Keratinocyte (primary cell): ENCODE results near the gene GFPT2. TPM values are rescaled to one million over a fixed set of nuclear protein-coding genes. Genes with fewer than 3 reads are reported as not detected.
A peak's percentile ranks its signal among the peaks of the same experiment; 100 is the strongest.

Source experiments
- DNase-seq: peaks from one replicate; pipeline ENCODE4 v3.0.0-alpha.2; 2011; ENCODE audit warnings: low read depth, missing footprints, low spot score
- FAIRE-seq: peaks from 2 replicates; lab custom pipeline; 2011; peaks lifted over from hg19 to GRCh38; lab: Jason Lieb, UNC
- H2AFZ ChIP-seq: 2 replicates; pipeline ENCODE4 v1.6.0; 2012; ENCODE audit warnings: low read length, control low read depth, inconsistent platforms; ENCODE audit not compliant: control insufficient read depth
- H3K27ac ChIP-seq: 2 replicates; pipeline ENCODE4 v1.5.1; 2011; ENCODE audit warnings: low read length; ENCODE audit not compliant: control insufficient read depth, insufficient read depth
- H3K27me3 ChIP-seq: 3 replicates; pipeline ENCODE4 v1.6.0; 2011; ENCODE audit warnings: low read length; ENCODE audit not compliant: control insufficient read depth, insufficient read depth; ENCODE audit errors: extremely low read depth
- H3K36me3 ChIP-seq, 2 experiments: 2 replicates in 1 of 2; 3 replicates in 1 of 2; pipeline ENCODE4 v1.5.1; 2011; ENCODE audit warnings: low read length in 2 of 2, mild to moderate bottlenecking in 1 of 2; ENCODE audit not compliant: control insufficient read depth in 2 of 2, insufficient read depth in 2 of 2; ENCODE audit errors: extremely low read depth in 1 of 2
- H3K4me1 ChIP-seq: 3 replicates; pipeline ENCODE4 v1.5.1; 2011; ENCODE audit warnings: low read length; ENCODE audit not compliant: control insufficient read depth, insufficient read depth; ENCODE audit errors: extremely low read depth
- H3K4me2 ChIP-seq: 3 replicates; pipeline ENCODE4 v1.6.0; 2011; ENCODE audit warnings: low read depth, low read length; ENCODE audit not compliant: control insufficient read depth, insufficient read depth; ENCODE audit errors: extremely low read depth
- H3K4me3 ChIP-seq, 3 experiments: fragments of 200-600 bp in 1 of 3; sonication (generic) in 1 of 3; 2 replicates in 2 of 3; 3 replicates in 1 of 3; pipeline ENCODE4 v1.5.1; 2011 to 2016; ENCODE audit warnings: low read length in 3 of 3, mild to moderate bottlenecking in 3 of 3, control low read depth in 2 of 3, inconsistent platforms in 1 of 3, low read depth in 1 of 3, mixed read lengths in 1 of 3, mixed run types in 1 of 3, moderate library complexity in 1 of 3; ENCODE audit not compliant: control insufficient read depth in 2 of 3, insufficient read depth in 2 of 3; ENCODE audit errors: extremely low read depth in 1 of 3
- H3K79me2 ChIP-seq: 2 replicates; pipeline ENCODE4 v1.6.0; 2012; ENCODE audit warnings: low read length; ENCODE audit not compliant: control insufficient read depth, insufficient read depth
- H3K9ac ChIP-seq: 3 replicates; pipeline ENCODE4 v1.6.0; 2011; ENCODE audit warnings: low read length; ENCODE audit not compliant: control insufficient read depth, insufficient read depth; ENCODE audit errors: extremely low read depth
- H3K9me1 ChIP-seq: 3 replicates; pipeline ENCODE4 v1.6.0; 2011; ENCODE audit warnings: low read length; ENCODE audit not compliant: control insufficient read depth, insufficient read depth; ENCODE audit errors: extremely low read depth
- H3K9me3 ChIP-seq: 2 replicates; pipeline ENCODE4 v1.5.1; 2012; ENCODE audit warnings: low read depth, low read length; ENCODE audit not compliant: control insufficient read depth
- H4K20me1 ChIP-seq: 3 replicates; pipeline ENCODE4 v1.6.0; 2011; ENCODE audit warnings: low read length; ENCODE audit not compliant: control insufficient read depth, insufficient read depth; ENCODE audit errors: extremely low read depth
- EZH2 ChIP-seq: IDR thresholded peaks from one replicate; pipeline ENCODE4 v1.6.1; 2012; ENCODE audit warnings: inconsistent platforms, mild to moderate bottlenecking, low read length, moderate library complexity
- dilution Hi-C: fragments of 300-500 bp; cut with MboI; formaldehyde crosslinking; loops from one replicate; pipeline ENCODE4 v1.7.0; 2020; ENCODE audit warnings: low sequenced_read_pairs; ENCODE audit not compliant: extremely low pct_ligation_motif_present
- polyA plus RNA-seq, 5 experiments: library from polyadenylated mRNA; depleted of rRNA in 3 of 5; stranded (reverse) in 3 of 5; stranded (forward) in 1 of 5; unstranded in 1 of 5; fragments of >200 nt; gene quantifications; 1 replicate in 1 of 5; 2 replicates in 3 of 5; 3 replicates in 1 of 5; pipeline versions ENCODE4 v1.2.1 to v1.2.3, GENCODE V29; 2011 to 2012; ENCODE audit warnings: missing spikeins in 2 of 5, low read depth in 1 of 5, low replicate concordance in 1 of 5
- TF ChIP-seq, protein P1 (sequence below), 3 experiments: IDR thresholded peaks in 1 of 3; conservative IDR thresholded peaks in 1 of 3; optimal IDR thresholded peaks in 1 of 3; 2 replicates in 2 of 3; 3 replicates in 1 of 3; pipeline versions ENCODE3 to v1.5.1; 2011; ENCODE audit warnings: low read length in 3 of 3, mild to moderate bottlenecking in 3 of 3, moderate library complexity in 2 of 3, control low read depth in 1 of 3, inconsistent platforms in 1 of 3; ENCODE audit not compliant: insufficient read depth in 2 of 3; ENCODE audit errors: extremely low read depth in 1 of 3

Gene GFPT2
- polyA plus RNA-seq, 1 donor (not counting 4 experiments of a cell fraction or from before 2014, with no cell fraction given): not detected

GRCh38 chr5:180353980-180354452, 880 bp upstream of the GFPT2 start:
- no peak overlapping the region for H2AFZ ChIP-seq
- no peaks in the 10 kb centered on the region for H3K4me1 ChIP-seq
- H3K4me2 ChIP-seq: peak overlapping the region; percentile 89
- dilution Hi-C loops: no loop called here
- H3K4me3 ChIP-seq: peak overlapping the region in 2 of 3 experiments; percentile 36 to 62
- no peak for DNase-seq
- no peaks in the 10 kb centered on the region for H3K9me1 ChIP-seq
- H3K27ac ChIP-seq: no peak overlapping the region
- H4K20me1 ChIP-seq: no peaks in the 10 kb centered on the region
- H3K27me3 ChIP-seq: peaks cover 49% of the 10 kb centered on the region
- FAIRE-seq: no peak
- no peak overlapping the region for H3K9ac ChIP-seq
- no peak for TF ChIP-seq EZH2
- TF ChIP-seq, protein P1, sequence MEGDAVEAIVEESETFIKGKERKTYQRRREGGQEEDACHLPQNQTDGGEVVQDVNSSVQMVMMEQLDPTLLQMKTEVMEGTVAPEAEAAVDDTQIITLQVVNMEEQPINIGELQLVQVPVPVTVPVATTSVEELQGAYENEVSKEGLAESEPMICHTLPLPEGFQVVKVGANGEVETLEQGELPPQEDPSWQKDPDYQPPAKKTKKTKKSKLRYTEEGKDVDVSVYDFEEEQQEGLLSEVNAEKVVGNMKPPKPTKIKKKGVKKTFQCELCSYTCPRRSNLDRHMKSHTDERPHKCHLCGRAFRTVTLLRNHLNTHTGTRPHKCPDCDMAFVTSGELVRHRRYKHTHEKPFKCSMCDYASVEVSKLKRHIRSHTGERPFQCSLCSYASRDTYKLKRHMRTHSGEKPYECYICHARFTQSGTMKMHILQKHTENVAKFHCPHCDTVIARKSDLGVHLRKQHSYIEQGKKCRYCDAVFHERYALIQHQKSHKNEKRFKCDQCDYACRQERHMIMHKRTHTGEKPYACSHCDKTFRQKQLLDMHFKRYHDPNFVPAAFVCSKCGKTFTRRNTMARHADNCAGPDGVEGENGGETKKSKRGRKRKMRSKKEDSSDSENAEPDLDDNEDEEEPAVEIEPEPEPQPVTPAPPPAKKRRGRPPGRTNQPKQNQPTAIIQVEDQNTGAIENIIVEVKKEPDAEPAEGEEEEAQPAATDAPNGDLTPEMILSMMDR (optimal IDR thresholded peaks at IDR 0.05 in 1 of 3, IDR thresholded peaks at IDR 0.05 in 1 of 3, conservative IDR thresholded peaks at IDR 0.05 in 1 of 3; ENCODE audit: extremely low read depth in 1 of 3, insufficient read depth in 2 of 3, low read length in 3 of 3): no peak
- no peaks in the 10 kb centered on the region for H3K36me3 ChIP-seq
- H3K9me3 ChIP-seq: no peaks in the 10 kb centered on the region
- no peaks in the 10 kb centered on the region for H3K79me2 ChIP-seq

DNA sequence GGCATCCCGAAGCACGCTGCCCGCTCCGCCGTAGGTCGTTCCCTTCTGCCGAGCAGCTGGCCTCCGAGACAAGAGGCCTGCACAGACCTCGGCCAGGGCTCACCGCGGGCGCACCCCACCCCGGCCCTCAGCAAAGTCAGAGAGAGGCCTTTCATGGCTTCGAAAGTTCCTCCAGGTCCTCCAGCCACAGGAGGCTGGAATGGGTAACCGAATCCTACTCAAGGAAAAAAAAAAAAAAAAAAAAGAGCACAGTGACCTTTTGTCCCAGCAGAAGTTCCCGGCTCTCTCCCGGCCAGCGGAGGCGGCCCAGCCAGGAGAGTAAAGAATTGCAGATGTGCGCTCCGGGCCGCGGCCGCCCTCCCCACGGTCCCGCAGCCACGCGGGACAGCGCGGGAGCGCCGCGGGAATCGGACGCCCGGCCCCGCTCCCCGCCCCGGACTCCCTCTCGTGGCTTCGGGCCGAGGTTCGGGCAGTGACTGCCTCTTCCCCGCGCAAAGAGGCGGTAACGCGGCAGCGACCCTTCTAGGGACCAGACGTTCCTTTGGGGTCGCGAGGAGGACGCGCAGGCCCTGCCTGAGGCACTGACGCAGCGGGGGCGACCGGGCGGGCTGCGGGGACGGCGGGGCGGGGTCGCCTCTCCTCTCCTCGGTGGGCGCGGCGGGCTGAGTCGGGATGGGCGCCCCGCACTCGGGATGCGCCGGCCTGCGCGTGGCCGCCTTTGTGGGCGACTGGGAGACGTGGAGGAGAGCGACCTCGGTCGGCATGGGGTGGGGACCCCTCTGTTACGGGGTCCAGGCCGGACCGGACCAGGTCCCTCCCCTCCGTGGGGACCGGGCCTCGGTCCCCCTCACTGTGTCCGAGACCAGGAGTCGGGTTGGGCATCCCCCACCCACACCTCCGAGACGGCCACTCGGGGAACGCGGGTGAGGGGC, 754 bp downstream of the GFPT2 start:
- Histone ChIP-seq H4K20me1 (no peaks in the 10 kb centered on the region), H3K79me2 (no peaks in the 10 kb centered on the region), H3K4me3 (peak overlapping the region in 2 of 3 experiments; percentile 36 to 62), H3K27me3 (peaks cover 49% of the 10 kb centered on the region), H3K27ac (no peak overlapping the region), H3K9me3 (no peaks in the 10 kb centered on the region), H2AFZ (no peak overlapping the region), H3K36me3 (no peaks in the 10 kb centered on the region), H3K9me1 (no peaks in the 10 kb centered on the region), H3K4me1 (no peaks in the 10 kb centered on the region), H3K4me2 (peak overlapping the region; percentile 64), H3K9ac (no peak overlapping the region)
- no peak for FAIRE-seq
- TF ChIP-seq, protein P1 (optimal IDR thresholded peaks at IDR 0.05 in 1 of 3, IDR thresholded peaks at IDR 0.05 in 1 of 3, conservative IDR thresholded peaks at IDR 0.05 in 1 of 3; ENCODE audit: extremely low read depth in 1 of 3, insufficient read depth in 2 of 3, low read length in 3 of 3): no peak
- peak; percentile 95 for TF ChIP-seq EZH2
- dilution Hi-C loops: no loop called here
- no peak for DNase-seq
